ENCODE results near the gene TBCK.

The TBCK gene

DNA sequence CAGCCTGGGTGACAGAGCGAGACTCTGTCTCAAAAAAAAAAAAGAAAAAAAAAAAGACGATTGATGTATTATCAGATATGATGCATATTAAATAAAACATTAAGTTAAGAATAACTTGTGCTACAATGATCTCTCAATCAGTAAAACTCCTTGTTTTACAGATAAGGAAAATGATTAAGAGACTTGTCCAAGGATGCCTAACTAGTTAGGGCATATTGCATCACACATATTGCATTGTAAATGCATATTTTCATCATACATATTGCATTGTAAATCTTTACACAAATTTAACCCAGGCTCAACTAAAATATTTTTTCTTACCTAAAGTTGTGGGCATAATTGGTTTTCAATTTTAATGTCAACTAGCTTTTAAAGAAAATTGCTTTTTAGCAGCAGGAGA lies 26.3 kb downstream of the TBCK start:
- intact Hi-C loops (cut with DNase I; ENCODE audit: low total_unique reads) = no loop called here
- no peak overlapping the region for H3K4me3 ChIP-seq
- TF ChIP-seq, protein P1, sequence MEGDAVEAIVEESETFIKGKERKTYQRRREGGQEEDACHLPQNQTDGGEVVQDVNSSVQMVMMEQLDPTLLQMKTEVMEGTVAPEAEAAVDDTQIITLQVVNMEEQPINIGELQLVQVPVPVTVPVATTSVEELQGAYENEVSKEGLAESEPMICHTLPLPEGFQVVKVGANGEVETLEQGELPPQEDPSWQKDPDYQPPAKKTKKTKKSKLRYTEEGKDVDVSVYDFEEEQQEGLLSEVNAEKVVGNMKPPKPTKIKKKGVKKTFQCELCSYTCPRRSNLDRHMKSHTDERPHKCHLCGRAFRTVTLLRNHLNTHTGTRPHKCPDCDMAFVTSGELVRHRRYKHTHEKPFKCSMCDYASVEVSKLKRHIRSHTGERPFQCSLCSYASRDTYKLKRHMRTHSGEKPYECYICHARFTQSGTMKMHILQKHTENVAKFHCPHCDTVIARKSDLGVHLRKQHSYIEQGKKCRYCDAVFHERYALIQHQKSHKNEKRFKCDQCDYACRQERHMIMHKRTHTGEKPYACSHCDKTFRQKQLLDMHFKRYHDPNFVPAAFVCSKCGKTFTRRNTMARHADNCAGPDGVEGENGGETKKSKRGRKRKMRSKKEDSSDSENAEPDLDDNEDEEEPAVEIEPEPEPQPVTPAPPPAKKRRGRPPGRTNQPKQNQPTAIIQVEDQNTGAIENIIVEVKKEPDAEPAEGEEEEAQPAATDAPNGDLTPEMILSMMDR (IDR thresholded peaks at IDR 0.05) = no peak
- no peaks in the 10 kb centered on the region for H3K27me3 ChIP-seq
- H3K27ac ChIP-seq = no peak overlapping the region
- peaks cover 0 to 4% (median 0%) of the 10 kb centered on the region in 4 donors for H3K4me1 ChIP-seq
- no peak for DNase-seq
- peaks cover 22 to 48% (median 31%) of the 10 kb centered on the region in 3 donors for H3K36me3 ChIP-seq
- H3K9me3 ChIP-seq = no peaks in the 10 kb centered on the region

GRCh38 chr4:106287353-106287969 lies 28.5 kb downstream of the TBCK start:
- TF ChIP-seq, protein P1 (IDR thresholded peaks at IDR 0.05) = no peak
- intact Hi-C loops (cut with DNase I; ENCODE audit: low total_unique reads) = no loop called here
- no peak for DNase-seq
- peaks cover 0 to 4% (median 0%) of the 10 kb centered on the region in 4 donors for H3K4me1 ChIP-seq
- H3K27ac ChIP-seq = no peak overlapping the region
- no peaks in the 10 kb centered on the region for H3K9me3 ChIP-seq
- no peak overlapping the region for H3K4me3 ChIP-seq
- H3K36me3 ChIP-seq = peaks cover 0 to 25% (median 18%) of the 10 kb centered on the region in 3 donors
- H3K27me3 ChIP-seq = no peaks in the 10 kb centered on the region

DNA sequence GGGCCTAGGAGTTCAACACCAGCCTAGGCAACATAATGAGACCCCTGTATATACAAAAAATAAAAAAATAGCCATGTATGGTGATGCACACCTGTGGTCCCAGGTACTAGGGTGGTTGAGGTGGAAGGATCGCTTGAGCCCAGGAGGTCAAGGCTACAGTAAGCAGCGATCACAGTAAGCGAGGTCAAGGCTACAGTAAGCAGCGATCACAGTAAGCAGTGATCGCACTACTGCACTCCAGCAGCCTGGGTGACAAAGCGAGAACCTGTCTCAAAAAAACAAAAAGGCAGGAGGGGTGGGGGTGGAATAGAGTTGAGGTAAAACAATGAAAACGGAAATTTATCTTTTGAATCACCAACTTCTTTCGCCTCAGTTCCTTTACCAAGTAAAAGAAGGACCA lies 29.4 kb downstream of the TBCK start:
- Histone ChIP-seq H3K27ac (no peak overlapping the region), H3K4me1 (peaks cover 0 to 4% (median 0%) of the 10 kb centered on the region in 4 donors), H3K9me3 (no peaks in the 10 kb centered on the region), H3K4me3 (no peak overlapping the region), H3K27me3 (no peaks in the 10 kb centered on the region), H3K36me3 (peaks cover 0 to 18% (median 10%) of the 10 kb centered on the region in 3 donors)
- no peak for DNase-seq
- TF ChIP-seq, protein P1 (IDR thresholded peaks at IDR 0.05) = no peak
- intact Hi-C loops (cut with DNase I; ENCODE audit: low total_unique reads) = no loop called here

- H3K27ac ChIP-seq = no peak overlapping the region
Observed at GRCh38 chr4:106284227-106284626, 31.8 kb downstream of the TBCK start.

GRCh38 chr4:106277140-106277675 lies 38.8 kb downstream of the TBCK start:
- TF ChIP-seq, protein P1 (IDR thresholded peaks at IDR 0.05) = no peak
- intact Hi-C loops (cut with DNase I; ENCODE audit: low total_unique reads) = no loop called here
- no peak overlapping the region for H3K4me3 ChIP-seq
- no peak for DNase-seq
- H3K9me3 ChIP-seq = no peaks in the 10 kb centered on the region
- peaks cover 0 to 18% (median 0%) of the 10 kb centered on the region in 4 donors for H3K4me1 ChIP-seq
- no peaks in the 10 kb centered on the region for H3K36me3 ChIP-seq
- H3K27me3 ChIP-seq = no peaks in the 10 kb centered on the region
- no peak overlapping the region for H3K27ac ChIP-seq

More at GRCh38 chr4:106284227-106284626, 31.8 kb downstream of the TBCK start:
- peaks cover 0 to 8% (median 0%) of the 10 kb centered on the region in 3 donors for H3K36me3 ChIP-seq
- H3K9me3 ChIP-seq = no peaks in the 10 kb centered on the region
- H3K4me3 ChIP-seq = no peak overlapping the region
- peaks cover 0 to 4% (median 0%) of the 10 kb centered on the region in 4 donors for H3K4me1 ChIP-seq
- H3K27me3 ChIP-seq = no peaks in the 10 kb centered on the region
- TF ChIP-seq, protein P1 (IDR thresholded peaks at IDR 0.05) = no peak
- DNase-seq = no peak
- intact Hi-C loops (cut with DNase I; ENCODE audit: low total_unique reads) = no loop called here
